Muscle of leg (tissue), 11 donors: ENCODE measurements around the gene PHB1. TPM values are rescaled to one million over a fixed set of nuclear protein-coding genes. Genes with fewer than 3 reads are reported as not detected.
A peak's percentile ranks its signal among the peaks of the same experiment; 100 is the strongest.

Experiments
- DNase-seq: peaks from one replicate; pipeline ENCODE4 v3.0.0; 2013
- H3K27ac ChIP-seq: one replicate; pipeline ENCODE4 v1.5.1; 2013; ENCODE audit warnings: mild to moderate bottlenecking, low read length, control low read depth
- H3K27me3 ChIP-seq: one replicate; pipeline ENCODE4 v1.6.1; 2013; ENCODE audit warnings: low read length; ENCODE audit not compliant: control insufficient read depth, insufficient read depth
- H3K36me3 ChIP-seq: one replicate; pipeline ENCODE4 v1.6.1; 2013; ENCODE audit warnings: low read length; ENCODE audit not compliant: control insufficient read depth, insufficient read depth
- H3K4me1 ChIP-seq: one replicate; pipeline ENCODE4 v1.6.1; 2013; ENCODE audit warnings: low read length; ENCODE audit not compliant: control insufficient read depth, insufficient read depth
- H3K4me3 ChIP-seq: one replicate; pipeline ENCODE4 v1.5.1; 2013; ENCODE audit warnings: low read length, control low read depth
- H3K9me3 ChIP-seq: replicated peaks from 2 replicates; pipeline ENCODE4 v1.6.1; 2013; ENCODE audit warnings: low read depth, low read length; ENCODE audit not compliant: control insufficient read depth
- WGBS: methylation state at CpG from one replicate; pipeline ENCODE4 v1.1.5; 2013; ENCODE audit warnings: missing lambda C conversion rate; ENCODE audit not compliant: insufficient coverage; 5-methylcytosine and 5-hydroxymethylcytosine counted together
- polyA plus RNA-seq, 8 donors: library from polyadenylated mRNA; unstranded; fragments of 120-200 nt; gene quantifications; one replicate each; pipeline versions ENCODE4 v1.2.1 to v1.2.3, GENCODE V29; 2013; ENCODE audit warnings: inconsistent platforms in 1 of 8, low replicate concordance in 1 of 8; ENCODE audit not compliant: insufficient read length in 8 of 8, insufficient read depth in 1 of 8
- total RNA-seq: library from RNA; stranded (reverse); fragments of 120-200 nt; gene quantifications from one replicate; pipeline ENCODE4 v1.2.4, GENCODE V29; 2013

PHB1 gene
- total and polyA plus RNA-seq, 9 donors, result 111 to 178 (median 150) TPM

DNA sequence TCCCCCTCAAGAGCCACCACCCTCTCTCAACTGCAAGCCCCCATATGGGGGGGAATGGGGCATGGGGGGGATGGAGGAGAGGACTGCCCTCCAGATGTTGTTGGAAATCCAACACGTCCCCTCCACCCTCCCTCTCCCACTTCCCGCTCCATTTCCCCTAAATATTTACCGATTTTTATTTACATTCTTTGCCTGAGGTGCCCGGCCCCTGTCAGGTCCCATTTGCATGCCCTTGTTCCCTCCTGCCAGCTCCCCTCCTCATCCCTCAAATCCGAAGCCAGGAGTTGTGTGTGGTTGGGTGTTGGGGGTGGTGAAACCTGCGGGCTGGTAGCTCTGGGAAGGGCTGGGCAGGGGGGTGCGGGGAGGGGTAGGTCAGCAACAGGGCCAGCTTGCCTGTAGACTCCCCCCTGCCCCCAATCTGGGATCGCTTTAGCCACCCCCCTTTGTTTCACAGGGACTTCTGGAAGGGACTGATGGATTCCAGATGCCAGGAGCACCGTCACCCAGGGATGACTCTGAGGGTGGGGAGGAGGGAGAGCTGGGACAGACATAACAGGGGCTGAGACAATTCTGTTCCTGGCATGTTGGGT lies 40.7 kb upstream of the PHB1 start:
- Histone ChIP-seq H3K4me3 (no peak overlapping the region), H3K27ac (peak overlapping the region; percentile 13), H3K4me1 (peaks cover 61% of the 10 kb centered on the region), H3K36me3 (no peaks in the 10 kb centered on the region), H3K9me3 (no peaks in the 10 kb centered on the region), H3K27me3 (peaks cover 18% of the 10 kb centered on the region)
- DNase-seq, result peak; percentile 53
- WGBS, result 12% methylated on average over 3 of the region's 9 CpGs

DNA sequence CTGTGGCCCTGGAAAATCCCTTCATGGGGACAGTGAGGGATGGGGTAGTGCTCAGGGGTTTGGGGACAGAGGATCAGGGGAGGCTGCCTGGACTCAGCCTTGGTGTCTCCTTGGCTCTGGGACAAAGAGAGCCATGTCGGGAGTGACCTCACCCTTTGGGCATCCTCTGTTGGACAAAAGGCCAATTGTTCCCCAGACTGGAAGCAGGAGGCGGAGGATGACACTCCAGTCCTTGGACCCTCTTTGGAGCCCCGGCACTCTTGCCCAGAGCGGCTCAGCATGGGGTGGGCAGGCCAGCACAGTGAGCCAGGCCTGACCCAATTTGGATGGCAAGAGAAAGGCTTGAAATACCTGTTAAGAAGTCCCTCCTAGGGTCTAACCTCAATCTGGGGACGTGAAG lies 39.4 kb upstream of the PHB1 start:
- Histone ChIP-seq H3K9me3 (no peaks in the 10 kb centered on the region), H3K27ac (no peak overlapping the region), H3K27me3 (peaks cover 14% of the 10 kb centered on the region), H3K4me3 (no peak overlapping the region), H3K36me3 (no peaks in the 10 kb centered on the region), H3K4me1 (peaks cover 59% of the 10 kb centered on the region)
- WGBS, result 78% methylated on average over 4 of the region's 5 CpGs
- peak; percentile 56 for DNase-seq

DNA sequence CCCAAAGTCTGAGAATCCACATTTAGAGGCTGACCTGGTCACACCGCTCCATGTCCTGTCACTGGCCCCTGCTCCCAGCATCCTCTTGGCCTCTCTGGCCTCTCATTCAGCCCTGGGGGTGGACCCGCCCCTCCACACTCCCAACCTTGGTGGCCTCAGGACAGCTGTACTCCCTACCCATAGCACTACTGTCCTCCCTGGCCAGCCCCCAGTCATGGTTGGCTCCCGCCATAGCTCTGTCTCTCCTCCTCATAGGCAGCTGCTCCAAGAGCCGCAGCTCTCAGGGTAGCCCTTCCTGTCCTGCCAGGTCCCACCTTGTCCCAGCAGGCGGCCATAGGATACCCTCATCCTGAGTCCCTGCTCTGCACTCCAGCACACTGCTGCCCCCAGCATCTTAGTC lies 38.0 kb upstream of the PHB1 start:
- H3K27ac ChIP-seq, result no peak overlapping the region
- DNase-seq, result no peak
- no peak overlapping the region for H3K4me3 ChIP-seq
- H3K27me3 ChIP-seq, result peaks cover 10% of the 10 kb centered on the region
- no peaks in the 10 kb centered on the region for H3K36me3 ChIP-seq
- peaks cover 71% of the 10 kb centered on the region for H3K4me1 ChIP-seq
- 69% methylated on average over 5 of the region's 5 CpGs for WGBS
- H3K9me3 ChIP-seq, result no peaks in the 10 kb centered on the region

DNA sequence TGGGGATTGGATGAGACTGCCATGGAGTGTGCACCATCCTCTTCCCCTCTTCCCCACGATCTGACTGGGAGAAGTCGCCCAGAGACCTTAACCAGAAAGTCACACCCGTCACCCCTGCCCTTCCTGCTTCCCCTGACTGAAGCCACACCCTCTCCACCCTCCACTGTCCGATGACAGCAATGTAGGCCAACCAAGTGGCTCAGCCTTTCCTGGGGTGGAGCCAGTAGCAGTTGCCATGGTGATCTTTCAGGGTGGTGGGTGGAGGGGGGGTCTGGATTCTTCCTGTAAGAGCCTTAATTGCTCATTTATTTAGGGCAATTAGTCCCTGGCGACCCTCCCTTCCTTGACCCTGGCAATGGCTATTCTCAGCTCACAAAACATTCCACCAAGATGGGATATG lies 37.5 kb upstream of the PHB1 start:
- H3K27me3 ChIP-seq, result peaks cover 6% of the 10 kb centered on the region
- H3K27ac ChIP-seq, result no peak overlapping the region
- 70% methylated on average over 2 of the region's 5 CpGs for WGBS
- no peaks in the 10 kb centered on the region for H3K36me3 ChIP-seq
- H3K4me3 ChIP-seq, result no peak overlapping the region
- peak; percentile 57 for DNase-seq
- H3K9me3 ChIP-seq, result no peaks in the 10 kb centered on the region
- peaks cover 73% of the 10 kb centered on the region for H3K4me1 ChIP-seq

DNA sequence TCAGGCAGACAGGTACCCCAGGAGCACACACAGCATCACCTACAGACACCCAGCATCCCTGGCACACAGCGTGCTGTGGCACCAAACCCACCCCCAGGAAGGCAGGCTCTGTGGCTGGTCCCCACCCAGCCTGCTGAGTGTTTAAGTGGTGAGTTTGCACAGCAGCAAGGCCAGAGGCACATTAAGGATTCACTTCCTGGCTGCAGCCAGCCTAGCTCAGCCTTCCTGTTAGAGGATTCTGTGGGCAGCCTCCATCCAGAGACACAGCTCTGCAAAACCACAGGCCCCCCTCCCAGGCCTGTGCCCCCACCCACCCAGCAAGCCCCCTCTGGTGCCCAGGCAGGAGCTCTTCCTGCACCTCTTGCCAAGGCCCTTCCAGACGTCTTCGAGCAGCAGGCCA lies 36.1 kb upstream of the PHB1 start:
- peaks cover 63% of the 10 kb centered on the region for H3K4me1 ChIP-seq
- no peak overlapping the region for H3K4me3 ChIP-seq
- H3K9me3 ChIP-seq, result no peaks in the 10 kb centered on the region
- 17% methylated on average over 2 of the region's 3 CpGs for WGBS
- no peaks in the 10 kb centered on the region for H3K36me3 ChIP-seq
- no peak overlapping the region for H3K27ac ChIP-seq
- no peak for DNase-seq
- H3K27me3 ChIP-seq, result peaks cover 4% of the 10 kb centered on the region

DNA sequence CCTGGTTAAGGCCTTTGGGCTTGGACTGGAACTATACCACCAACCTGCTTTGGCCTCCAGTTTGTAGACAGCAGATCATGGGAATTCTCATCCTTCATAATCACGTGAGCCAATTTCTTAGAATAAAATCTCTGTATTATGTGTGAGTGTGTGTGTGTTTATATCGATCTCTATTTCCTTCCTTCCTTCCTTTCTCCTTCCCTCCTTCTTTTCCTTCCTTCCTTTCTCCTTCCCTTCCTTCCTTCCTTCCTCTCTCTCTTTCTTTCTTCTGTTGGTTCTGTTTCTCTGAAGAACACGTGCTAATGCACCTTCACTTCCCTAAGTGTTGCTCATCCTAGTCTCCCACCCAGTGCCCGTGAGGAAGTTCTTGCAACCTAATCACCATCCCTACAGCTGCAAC lies 35.5 kb upstream of the PHB1 start:
- Histone ChIP-seq H3K4me3 (no peak overlapping the region), H3K36me3 (no peaks in the 10 kb centered on the region), H3K4me1 (peaks cover 58% of the 10 kb centered on the region), H3K27ac (no peak overlapping the region), H3K27me3 (peaks cover 6% of the 10 kb centered on the region), H3K9me3 (no peaks in the 10 kb centered on the region)
- no peak for DNase-seq
- 63% methylated on average over 1 of the region's 4 CpGs for WGBS

DNA sequence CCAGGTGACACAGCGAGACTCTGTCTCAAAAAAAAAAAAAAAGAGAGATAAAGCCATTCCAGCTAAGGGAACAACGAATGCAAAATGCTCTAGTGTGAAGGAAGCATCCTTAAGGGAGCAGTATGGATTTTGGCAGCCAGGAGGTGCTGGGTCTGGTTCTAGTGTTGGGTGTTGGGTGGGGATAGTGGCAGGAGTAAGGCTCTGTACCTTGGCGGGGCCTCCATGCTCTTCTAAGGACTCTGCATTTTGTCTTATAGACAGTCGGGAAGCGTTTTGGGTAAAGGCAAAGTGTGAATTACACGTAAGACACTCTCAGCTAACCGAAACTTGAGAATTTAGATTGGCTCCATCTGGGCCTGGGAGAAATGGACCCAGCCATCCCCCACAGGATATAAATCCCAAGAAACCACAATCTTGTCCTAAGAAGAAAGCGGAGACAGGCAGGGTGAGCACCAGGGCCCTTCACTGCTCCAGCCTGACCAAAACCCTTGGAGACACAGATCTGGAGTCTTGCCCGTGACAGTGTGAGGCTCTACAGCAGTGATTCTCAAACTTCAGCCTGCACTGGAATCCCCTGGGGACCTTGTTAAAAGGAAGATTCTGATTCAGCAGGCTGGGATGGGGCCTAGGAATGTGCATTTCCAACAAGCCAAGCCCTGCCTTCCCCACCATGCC lies 33.1 kb upstream of the PHB1 start:
- H3K4me1 ChIP-seq, result peaks cover 37% of the 10 kb centered on the region
- peaks cover 4% of the 10 kb centered on the region for H3K27me3 ChIP-seq
- no peaks in the 10 kb centered on the region for H3K36me3 ChIP-seq
- WGBS, result 70% methylated on average over 4 of the region's 9 CpGs
- no peak overlapping the region for H3K27ac ChIP-seq
- DNase-seq, result no peak
- H3K4me3 ChIP-seq, result no peak overlapping the region
- no peaks in the 10 kb centered on the region for H3K9me3 ChIP-seq

DNA sequence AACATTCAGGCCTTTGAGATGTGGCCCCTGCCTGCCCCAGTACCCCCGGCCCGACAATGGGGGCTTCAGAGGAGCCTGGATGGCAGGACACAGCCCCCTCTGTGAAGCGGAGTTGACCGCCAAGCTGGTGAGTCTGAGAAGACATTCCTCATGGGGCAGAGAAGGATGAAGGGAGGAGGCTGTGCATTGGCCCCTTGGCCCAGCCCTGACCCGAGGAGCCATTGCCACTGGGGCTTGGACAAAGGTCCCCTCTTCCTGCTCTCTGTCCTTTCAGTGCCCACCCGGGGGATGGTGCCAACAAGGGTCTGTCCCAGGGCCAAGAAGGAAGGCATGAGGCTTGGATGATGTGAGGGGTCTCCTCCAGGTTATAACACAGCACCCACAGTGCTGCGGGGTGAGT lies 30.9 kb upstream of the PHB1 start:
- Histone ChIP-seq H3K27me3 (peaks cover 4% of the 10 kb centered on the region), H3K4me1 (peaks cover 28% of the 10 kb centered on the region), H3K36me3 (no peaks in the 10 kb centered on the region), H3K4me3 (no peak overlapping the region), H3K9me3 (no peaks in the 10 kb centered on the region), H3K27ac (no peak overlapping the region)
- no peak for DNase-seq
- WGBS, result 100% methylated on average over 3 of the region's 7 CpGs

DNA sequence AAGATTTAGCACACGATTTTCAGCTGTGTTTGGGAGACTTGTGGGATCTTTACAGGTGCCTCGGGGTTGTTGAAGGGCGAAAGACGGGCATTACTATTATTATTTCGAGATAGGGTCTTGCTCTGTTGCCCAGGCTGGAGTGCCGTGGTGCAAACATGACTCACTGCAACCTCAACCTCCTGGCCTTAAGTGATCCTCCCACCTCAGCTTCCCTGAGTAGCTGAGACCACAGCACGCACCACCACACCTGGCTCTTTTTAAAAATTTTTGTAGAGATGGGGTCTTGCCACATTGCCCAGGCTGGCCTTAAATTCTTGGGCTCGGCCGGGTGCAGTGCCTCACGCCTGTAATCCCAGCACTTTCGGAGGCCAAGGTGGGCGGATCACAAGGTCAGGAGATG lies 29.7 kb upstream of the PHB1 start:
- H3K27ac ChIP-seq, result no peak overlapping the region
- H3K36me3 ChIP-seq, result no peaks in the 10 kb centered on the region
- 77% methylated on average over 11 of the region's 12 CpGs for WGBS
- no peak for DNase-seq
- H3K9me3 ChIP-seq, result no peaks in the 10 kb centered on the region
- H3K4me1 ChIP-seq, result peaks cover 36% of the 10 kb centered on the region
- peaks cover 4% of the 10 kb centered on the region for H3K27me3 ChIP-seq
- no peak overlapping the region for H3K4me3 ChIP-seq

DNA sequence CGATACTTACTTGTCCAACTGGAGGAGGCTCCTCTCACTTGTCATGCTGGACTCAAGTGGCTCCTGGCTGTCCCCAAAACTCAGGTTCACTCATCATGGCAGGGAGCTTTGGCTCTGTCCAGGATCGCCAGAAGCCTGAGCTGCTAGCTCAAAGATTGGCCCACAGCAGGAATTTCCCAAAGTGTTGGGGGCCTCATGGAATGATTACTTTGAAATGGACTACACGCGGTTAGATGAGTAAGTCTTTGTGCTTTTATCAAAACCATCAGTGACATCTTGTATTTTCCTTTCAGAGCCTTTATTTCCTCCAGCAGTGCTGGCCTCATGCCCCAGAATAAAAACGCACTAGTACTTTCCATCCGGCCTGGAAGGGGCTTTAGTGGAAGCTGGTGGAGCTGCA lies 29.2 kb upstream of the PHB1 start:
- Histone ChIP-seq H3K36me3 (no peaks in the 10 kb centered on the region), H3K27ac (no peak overlapping the region), H3K4me3 (no peak overlapping the region), H3K9me3 (no peaks in the 10 kb centered on the region), H3K4me1 (peaks cover 41% of the 10 kb centered on the region), H3K27me3 (peaks cover 4% of the 10 kb centered on the region)
- 75% methylated on average over 2 of the region's 6 CpGs for WGBS
- no peak for DNase-seq
